ENCODE measurements around the gene LCE2B. TPM values are rescaled to one million over a fixed set of nuclear protein-coding genes. Genes with fewer than 3 reads are reported as not detected.

LCE2B gene
- total and polyA plus RNA-seq, 2 donors (not counting 1 experiment from before 2014, with no cell fraction given) = 0.53 TPM; not detected in 1

GRCh38 chr1:152725261-152725660 lies 39.3 kb downstream of the LCE2B start:
- H3K9ac ChIP-seq (ENCODE audit: insufficient read depth, low read length) = no peak overlapping the region
- H3K79me2 ChIP-seq (ENCODE audit: control insufficient read depth, insufficient read depth, low read length) = no peaks in the 10 kb centered on the region
- peak in 1 of 2 donors; percentile 8 for DNase-seq (ENCODE audit: low read depth in 2 of 2)
- H3K27ac ChIP-seq (ENCODE audit: insufficient read depth, low read length) = no peak overlapping the region
- H3K4me2 ChIP-seq (ENCODE audit: extremely low read depth, insufficient read depth, low read length) = no peak overlapping the region
- H3K4me3 ChIP-seq (replicated peaks in 1 of 4; ENCODE audit: control extremely low read depth in 1 of 4, insufficient read depth in 1 of 4, low read depth in 3 of 4, low read length in 4 of 4) = no peak overlapping the region
- no peaks in the 10 kb centered on the region for H3K27me3 ChIP-seq (ENCODE audit: control insufficient read depth, insufficient read depth, low read length)
- no peaks in the 10 kb centered on the region for H4K20me1 ChIP-seq (ENCODE audit: control insufficient read depth, extremely low read depth, insufficient read depth, low read length)
- no peaks in the 10 kb centered on the region for H3K4me1 ChIP-seq (ENCODE audit: control insufficient read depth, extremely low read depth, insufficient read depth, low read length)
- H3K36me3 ChIP-seq (ENCODE audit: control insufficient read depth, insufficient read depth, low read length) = no peaks in the 10 kb centered on the region
- H2AFZ ChIP-seq (ENCODE audit: low read length) = no peak overlapping the region
- no peak for TF ChIP-seq EZH2 (IDR thresholded peaks at IDR 0.05; ENCODE audit: low read length, missing control alignments)
- no peak for TF ChIP-seq CTCF (conservative IDR thresholded peaks at IDR 0.05 in 1 of 2, IDR thresholded peaks at IDR 0.05 in 1 of 2; ENCODE audit: low read depth in 1 of 2, low read length in 2 of 2)
- no peaks in the 10 kb centered on the region for H3K9me3 ChIP-seq (ENCODE audit: control insufficient read depth, insufficient read depth, low read depth, low read length)

- TF ChIP-seq EZH2 (IDR thresholded peaks at IDR 0.05; ENCODE audit: low read length, missing control alignments) = no peak
- no peak for TF ChIP-seq CTCF (conservative IDR thresholded peaks at IDR 0.05 in 1 of 2, IDR thresholded peaks at IDR 0.05 in 1 of 2; ENCODE audit: low read depth in 1 of 2, low read length in 2 of 2)
- Histone ChIP-seq H3K9me3 (ENCODE audit: control insufficient read depth, insufficient read depth, low read depth, low read length) (no peaks in the 10 kb centered on the region), H3K9ac (ENCODE audit: insufficient read depth, low read length) (no peak overlapping the region), H4K20me1 (ENCODE audit: control insufficient read depth, extremely low read depth, insufficient read depth, low read length) (no peaks in the 10 kb centered on the region), H3K4me3 (replicated peaks in 1 of 4; ENCODE audit: control extremely low read depth in 1 of 4, insufficient read depth in 1 of 4, low read depth in 3 of 4, low read length in 4 of 4) (no peak overlapping the region), H3K4me2 (ENCODE audit: extremely low read depth, insufficient read depth, low read length) (no peak overlapping the region), H3K27me3 (ENCODE audit: control insufficient read depth, insufficient read depth, low read length) (no peaks in the 10 kb centered on the region), H2AFZ (ENCODE audit: low read length) (no peak overlapping the region), H3K36me3 (ENCODE audit: control insufficient read depth, insufficient read depth, low read length) (no peaks in the 10 kb centered on the region), H3K79me2 (ENCODE audit: control insufficient read depth, insufficient read depth, low read length) (no peaks in the 10 kb centered on the region), H3K4me1 (ENCODE audit: control insufficient read depth, extremely low read depth, insufficient read depth, low read length) (no peaks in the 10 kb centered on the region), H3K27ac (ENCODE audit: insufficient read depth, low read length) (no peak overlapping the region)
- no peak for DNase-seq (ENCODE audit: low read depth in 2 of 2)
Measured at GRCh38 chr1:152728986-152729385, 43.1 kb downstream of the LCE2B start.

- Histone ChIP-seq H4K20me1 (ENCODE audit: control insufficient read depth, extremely low read depth, insufficient read depth, low read length) (no peaks in the 10 kb centered on the region), H2AFZ (ENCODE audit: low read length) (no peak overlapping the region), H3K4me2 (ENCODE audit: extremely low read depth, insufficient read depth, low read length) (no peak overlapping the region), H3K27me3 (ENCODE audit: control insufficient read depth, insufficient read depth, low read length) (no peaks in the 10 kb centered on the region), H3K4me1 (ENCODE audit: control insufficient read depth, extremely low read depth, insufficient read depth, low read length) (peaks cover 2% of the 10 kb centered on the region), H3K79me2 (ENCODE audit: control insufficient read depth, insufficient read depth, low read length) (no peaks in the 10 kb centered on the region), H3K36me3 (ENCODE audit: control insufficient read depth, insufficient read depth, low read length) (no peaks in the 10 kb centered on the region), H3K4me3 (replicated peaks in 1 of 4; ENCODE audit: control extremely low read depth in 1 of 4, insufficient read depth in 1 of 4, low read depth in 3 of 4, low read length in 4 of 4) (no peak overlapping the region), H3K9me3 (ENCODE audit: control insufficient read depth, insufficient read depth, low read depth, low read length) (no peaks in the 10 kb centered on the region), H3K27ac (ENCODE audit: insufficient read depth, low read length) (no peak overlapping the region), H3K9ac (ENCODE audit: insufficient read depth, low read length) (no peak overlapping the region)
- peak; percentile 2 to 8 for TF ChIP-seq CTCF (conservative IDR thresholded peaks at IDR 0.05 in 1 of 2, IDR thresholded peaks at IDR 0.05 in 1 of 2; ENCODE audit: low read depth in 1 of 2, low read length in 2 of 2)
- TF ChIP-seq EZH2 (IDR thresholded peaks at IDR 0.05; ENCODE audit: low read length, missing control alignments) = no peak
- no peak for DNase-seq (ENCODE audit: low read depth in 2 of 2)
Measured at GRCh38 chr1:152735648-152736047, 49.7 kb downstream of the LCE2B start.

Other genes with a start within 250 kb of the LCE2B start
- not detected in 2 replicates for gene LCE5A, start 175.3 kb upstream of the LCE2B start, total RNA-seq
- not detected in 2 replicates for gene LCE5A, start 175.3 kb upstream of the LCE2B start, polyA plus RNA-seq
- gene CRCT1, start 171.6 kb upstream of the LCE2B start, total RNA-seq = not detected in 2 replicates
- gene CRCT1, start 171.6 kb upstream of the LCE2B start, polyA plus RNA-seq = not detected in 2 replicates
- gene LCE3E, start 119.3 kb upstream of the LCE2B start, total RNA-seq = not detected in 2 replicates
- gene LCE3E, start 119.3 kb upstream of the LCE2B start, polyA plus RNA-seq = not detected in 2 replicates
- not detected in 2 replicates for gene LCE3D, start 105.6 kb upstream of the LCE2B start, total RNA-seq
- not detected in 2 replicates for gene LCE3D, start 105.6 kb upstream of the LCE2B start, polyA plus RNA-seq
- not detected in 2 replicates for gene LCE3C, start 85.9 kb upstream of the LCE2B start, total RNA-seq
- gene LCE3C, start 85.9 kb upstream of the LCE2B start, polyA plus RNA-seq = not detected in 2 replicates
- not detected in 2 replicates for gene LCE3B, start 72.3 kb upstream of the LCE2B start, total RNA-seq
- gene LCE3B, start 72.3 kb upstream of the LCE2B start, polyA plus RNA-seq = not detected in 2 replicates
- gene LCE3A, start 63.0 kb upstream of the LCE2B start, total RNA-seq = not detected in 2 replicates
- gene LCE3A, start 63.0 kb upstream of the LCE2B start, polyA plus RNA-seq = not detected in 2 replicates
- gene LCE2D, start 22.7 kb upstream of the LCE2B start, total RNA-seq = not detected in 2 replicates
- gene LCE2D, start 22.7 kb upstream of the LCE2B start, polyA plus RNA-seq = not detected in 2 replicates
- gene LCE2C, start 10.8 kb upstream of the LCE2B start, total RNA-seq = not detected in 2 replicates
- gene LCE2C, start 10.8 kb upstream of the LCE2B start, polyA plus RNA-seq = 0.12 and 1.5 TPM in 2 replicates
- 0.33 TPM in 1 of 2 replicates, not detected in the other for gene LCE2A, start 12.2 kb downstream of the LCE2B start, total RNA-seq
- 0.91 and 8.1 TPM in 2 replicates for gene LCE2A, start 12.2 kb downstream of the LCE2B start, polyA plus RNA-seq
- gene LCE4A, start 22.0 kb downstream of the LCE2B start, total RNA-seq = not detected in 2 replicates
- gene LCE4A, start 22.0 kb downstream of the LCE2B start, polyA plus RNA-seq = not detected in 2 replicates
- not detected in 2 replicates for gene KPRP, start 71.9 kb downstream of the LCE2B start, total RNA-seq
- 0.33 and 0.63 TPM in 2 replicates for gene KPRP, start 71.9 kb downstream of the LCE2B start, polyA plus RNA-seq
- not detected in 2 replicates for gene LCE1F, start 89.0 kb downstream of the LCE2B start, total RNA-seq
- gene LCE1F, start 89.0 kb downstream of the LCE2B start, polyA plus RNA-seq = not detected in 2 replicates
- not detected in 2 replicates for gene LCE1E, start 100.1 kb downstream of the LCE2B start, total RNA-seq
- gene LCE1E, start 100.1 kb downstream of the LCE2B start, polyA plus RNA-seq = 0.08 and 0.14 TPM in 2 replicates
- not detected in 2 replicates for gene LCE1D, start 110.6 kb downstream of the LCE2B start, total RNA-seq
- not detected in 2 replicates for gene LCE1D, start 110.6 kb downstream of the LCE2B start, polyA plus RNA-seq
- gene LCE1C, start 120.5 kb downstream of the LCE2B start, total RNA-seq = not detected in 2 replicates
- gene LCE1C, start 120.5 kb downstream of the LCE2B start, polyA plus RNA-seq = not detected in 2 replicates
- not detected in 2 replicates for gene LCE1B, start 125.8 kb downstream of the LCE2B start, total RNA-seq
- gene LCE1B, start 125.8 kb downstream of the LCE2B start, polyA plus RNA-seq = not detected in 2 replicates
- gene LCE1A, start 141.3 kb downstream of the LCE2B start, total RNA-seq = not detected in 2 replicates
- not detected in 2 replicates for gene LCE1A, start 141.3 kb downstream of the LCE2B start, polyA plus RNA-seq
- gene LCE6A, start 156.7 kb downstream of the LCE2B start, total RNA-seq = not detected in 2 replicates
- not detected in 2 replicates for gene LCE6A, start 156.7 kb downstream of the LCE2B start, polyA plus RNA-seq
- gene LCE7A, start 173.9 kb downstream of the LCE2B start, total RNA-seq = not detected in 2 replicates
- not detected in 2 replicates for gene LCE7A, start 173.9 kb downstream of the LCE2B start, polyA plus RNA-seq
- gene SMCP, start 192.2 kb downstream of the LCE2B start, total RNA-seq = 0.17 TPM in 1 of 2 replicates, not detected in the other
- gene SMCP, start 192.2 kb downstream of the LCE2B start, polyA plus RNA-seq = 0.12 TPM in 1 of 2 replicates, not detected in the other
- gene IVL, start 222.4 kb downstream of the LCE2B start, total RNA-seq = not detected in 2 replicates
- gene IVL, start 222.4 kb downstream of the LCE2B start, polyA plus RNA-seq = 0.10 and 0.34 TPM in 2 replicates